DMS153 treated with DMSO at 0.1 percent for 48 hours (cell line): ENCODE measurements around the gene VASH2.

Experiments used
- DNase-seq: peaks from one replicate; lab custom pipeline; 2025; ENCODE audit not compliant: unreplicated experiment; lab: John Stamatoyannopoulos, UW

The VASH2 gene

GRCh38 chr1:212928323-212929291, 21.7 kb upstream of the VASH2 start:
- no peak for DNase-seq

GRCh38 chr1:212930986-212931678, 19.2 kb upstream of the VASH2 start:
- DNase-seq = no peak

- no peak for DNase-seq
Observed at GRCh38 chr1:212933815-212934471, 16.4 kb upstream of the VASH2 start.

GRCh38 chr1:212935387-212935981, 14.9 kb upstream of the VASH2 start:
- no peak for DNase-seq

GRCh38 chr1:212937034-212937433, 13.3 kb upstream of the VASH2 start:
- DNase-seq = no peak

GRCh38 chr1:212938846-212939245, 11.5 kb upstream of the VASH2 start:
- no peak for DNase-seq

GRCh38 chr1:212941452-212941851, 8.9 kb upstream of the VASH2 start:
- no peak for DNase-seq

- no peak for DNase-seq
Observed at GRCh38 chr1:212942679-212943392, 7.5 kb upstream of the VASH2 start.

- DNase-seq = no peak
Observed at GRCh38 chr1:212943393-212943710, 7.0 kb upstream of the VASH2 start.

- no peak for DNase-seq
Observed at GRCh38 chr1:212944229-212944901, 6.0 kb upstream of the VASH2 start.

GRCh38 chr1:212945056-212945455, 5.3 kb upstream of the VASH2 start:
- DNase-seq = no peak

- DNase-seq = no peak
Observed at GRCh38 chr1:212945463-212946160, 4.7 kb upstream of the VASH2 start.

- DNase-seq = no peak
Observed at GRCh38 chr1:212946872-212947271, 3.5 kb upstream of the VASH2 start.

- DNase-seq = no peak
Observed at GRCh38 chr1:212949771-212950170, 570 bp upstream of the VASH2 start.

GRCh38 chr1:212951126-212951946, 995 bp downstream of the VASH2 start:
- no peak for DNase-seq

- no peak for DNase-seq
Observed at GRCh38 chr1:212951947-212952640, 1.8 kb downstream of the VASH2 start.

GRCh38 chr1:212952641-212952976, 2.3 kb downstream of the VASH2 start:
- no peak for DNase-seq

GRCh38 chr1:212953321-212953720, 3.0 kb downstream of the VASH2 start:
- DNase-seq = no peak
